K562 (cell line): ENCODE data around the gene IL1B. TPM values are rescaled to one million over a fixed set of nuclear protein-coding genes. Genes with fewer than 3 reads are reported as not detected.

Experiments used
- ADNP ChIP-seq: fragments of 200-800 bp; sonication (Bioruptor generic); IDR thresholded peaks from 2 replicates; pipeline ENCODE4 v1.6.1; 2016; ENCODE audit warnings: missing genetic modification characterization, missing compliant biosample characterization
- ARID1B ChIP-seq: fragments of 450-650 bp; IDR thresholded peaks from 2 replicates; pipeline ENCODE4 v1.6.1; 2016; ENCODE audit warnings: antibody characterized with exemption, mild to moderate bottlenecking, inconsistent platforms
- CXXC5 ChIP-seq: fragments of 250-450 bp; sonication (Bioruptor Pico); IDR thresholded peaks from 2 replicates; pipeline ENCODE4 v1.8.0; 2022; ENCODE audit warnings: inconsistent platforms, mild to moderate bottlenecking, moderate library complexity
- DACH1 ChIP-seq: fragments of 450-650 bp; IDR thresholded peaks from 2 replicates; pipeline ENCODE4 v1.6.1; 2018; ENCODE audit not compliant: partially characterized antibody
- ELF2 ChIP-seq: fragments of 250-450 bp; sonication (Bioruptor Pico); IDR thresholded peaks from 2 replicates; pipeline ENCODE4 v1.5.0; 2021; ENCODE audit warnings: mild to moderate bottlenecking
- GABPB1 ChIP-seq: sonication (generic); formaldehyde crosslinking; IDR thresholded peaks from 2 replicates; pipeline ENCODE4 v1.8.0; 2022; ENCODE audit warnings: mild to moderate bottlenecking, missing genetic modification reagents
- ILK ChIP-seq: fragments of 450-650 bp; IDR thresholded peaks from 2 replicates; pipeline ENCODE4 v1.6.1; 2016; ENCODE audit warnings: missing genetic modification characterization, low read depth, mild to moderate bottlenecking, missing compliant biosample characterization, moderate library complexity, borderline replicate concordance
- NR4A1 ChIP-seq, 2 experiments: fragments of 250-450 bp in 1 of 2; fragments of 450-650 bp in 1 of 2; sonication (Bioruptor Pico) in 1 of 2; IDR thresholded peaks; 2 replicates each; pipeline versions ENCODE4 v1.4.0 to v1.6.1; 2016 to 2020; ENCODE audit warnings: mild to moderate bottlenecking in 2 of 2, missing compliant biosample characterization in 1 of 2, missing genetic modification characterization in 1 of 2, moderate library complexity in 1 of 2
- NRF1 ChIP-seq, 2 experiments: fragments of 450-650 bp; IDR thresholded peaks in 1 of 2; conservative IDR thresholded peaks in 1 of 2; 2 replicates each; pipeline ENCODE4 v1.6.1; 2014; ENCODE audit warnings: mild to moderate bottlenecking in 2 of 2
- RBM34 ChIP-seq: fragments of 200-400 bp; formaldehyde crosslinking; IDR thresholded peaks from 2 replicates; pipeline ENCODE4 v1.6.1; 2018; ENCODE audit warnings: low read length, borderline replicate concordance; ENCODE audit not compliant: insufficient read depth
- SOX6 ChIP-seq: fragments of 450-650 bp; IDR thresholded peaks from 2 replicates; pipeline ENCODE4 v1.6.1; 2014; ENCODE audit warnings: mild to moderate bottlenecking
- TCF3 ChIP-seq: sonication (generic); formaldehyde crosslinking; IDR thresholded peaks from 2 replicates; pipeline ENCODE4 v1.4.0; 2020; ENCODE audit warnings: mild to moderate bottlenecking, missing genetic modification reagents
- WHSC1 ChIP-seq: IDR thresholded peaks from one replicate; pipeline ENCODE4 v1.6.1; 2012; ENCODE audit warnings: low read length, control low read depth, inconsistent platforms
- ZKSCAN3 ChIP-seq: fragments of 250-450 bp; sonication (Bioruptor Pico); IDR thresholded peaks from 2 replicates; pipeline ENCODE4 v1.4.0; 2020
- polyA plus RNA-seq, 8 experiments: library from polyadenylated mRNA; depleted of rRNA in 4 of 8; stranded (reverse) in 5 of 8; unstranded in 3 of 8; fragments of >200 nt; fragmentation: Nextera tagmentation in 2 of 8; fragmentation: Illumina TruSeq in 1 of 8; extraction: Ambion mirVana in 2 of 8; extraction: Trizol in 1 of 8; gene quantifications; 2 replicates each; pipeline versions ENCODE4 v1.2.1 to v1.2.3, GENCODE V29; 2011 to 2014; ENCODE audit warnings: inconsistent platforms in 1 of 8, missing spikeins in 1 of 8
- total RNA-seq, 7 experiments: library from RNA; depleted of rRNA in 6 of 7; stranded (reverse); fragments of >200 nt in 6 of 7; fragmentation: Illumina TruSeq in 2 of 7; extraction: Trizol in 2 of 7; gene quantifications; 2 replicates each; pipeline versions ENCODE4 v1.2.1 to v1.2.3, GENCODE V29; 2011 to 2021; ENCODE audit warnings: low replicate concordance in 1 of 7
- TF ChIP-seq, protein P1 (sequence below): sonication (generic); IDR thresholded peaks from 2 replicates; pipeline ENCODE4 v1.6.1; 2016
- TF ChIP-seq, protein P2 (sequence below), 3 experiments: IDR thresholded peaks in 2 of 3; conservative IDR thresholded peaks in 1 of 3; 2 replicates each; pipeline ENCODE4 v1.5.1; 2011 to 2012; ENCODE audit warnings: low read length in 3 of 3, mild to moderate bottlenecking in 3 of 3, control low read depth in 2 of 3, improper control_type of control experiment in 1 of 3, inconsistent platforms in 1 of 3, low read depth in 1 of 3, mixed read lengths in 1 of 3, moderate library complexity in 1 of 3; ENCODE audit not compliant: insufficient read depth in 2 of 3
- TF ChIP-seq, protein P3 (sequence below): fragments of 250-450 bp; sonication (Bioruptor Pico); IDR thresholded peaks from 2 replicates; pipeline ENCODE4 v1.4.0; 2020; ENCODE audit warnings: borderline replicate concordance
- TF ChIP-seq, protein P4 (sequence below): fragments of 250-450 bp; sonication (Bioruptor Pico); IDR thresholded peaks from 2 replicates; pipeline ENCODE4 v1.5.0; 2020; ENCODE audit warnings: mild to moderate bottlenecking
- TF ChIP-seq, protein P5 (sequence below): fragments of 150-350 bp; conservative IDR thresholded peaks from 2 replicates; pipeline ENCODE4 v1.6.1; 2014; ENCODE audit warnings: low read length

The IL1B gene
- total and polyA plus RNA-seq, 9 of the 15 experiments (the other 6 are each of a cell fraction or from before 2014, with no cell fraction given) = 0.29 TPM; not detected in 8

DNA sequence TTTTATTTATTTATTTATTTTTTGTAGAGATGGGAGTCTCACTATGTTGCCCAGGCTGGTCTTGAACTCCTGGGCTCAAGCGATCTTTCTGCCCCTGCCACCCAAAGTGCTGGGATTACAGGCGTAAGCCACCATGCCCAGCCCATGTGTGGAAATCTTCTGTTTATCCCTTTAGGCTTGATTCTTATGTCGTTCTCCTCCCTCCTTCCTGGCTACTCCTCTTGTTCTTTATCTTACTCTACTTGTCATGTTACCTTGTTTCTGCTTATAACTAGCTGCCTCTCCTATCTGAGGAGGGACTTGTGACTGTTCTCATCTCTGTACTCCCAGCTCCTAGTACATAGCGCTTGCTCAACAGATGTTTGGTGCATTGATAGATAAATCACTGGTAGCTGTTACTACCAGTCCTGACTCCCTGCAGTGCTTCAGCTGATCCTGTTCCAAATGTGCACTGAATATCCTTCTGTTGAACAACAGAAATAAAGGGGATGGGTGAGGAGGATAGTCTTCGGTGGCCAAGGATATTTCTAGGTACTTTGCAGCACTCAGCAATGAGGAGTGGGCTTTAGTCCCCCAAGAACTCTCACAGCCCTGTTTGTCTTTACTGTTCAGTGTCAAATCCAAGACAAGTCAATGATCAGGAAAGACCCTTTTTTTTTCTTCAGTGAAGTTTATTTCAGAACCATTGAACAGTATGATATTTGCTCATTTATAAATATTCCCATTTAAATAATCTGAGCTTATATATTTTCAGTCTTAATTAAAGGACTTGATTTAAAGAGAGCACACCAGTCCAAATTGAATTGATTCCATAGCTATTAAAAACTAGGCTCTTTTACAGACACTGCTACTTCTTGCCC, 7.2 kb downstream of the IL1B start (continued):
- TF ChIP-seq RBM34 (no peak), ZKSCAN3 (CRISPR knock-in tag) (no peak), ARID1B (peak; percentile 84), NRF1 (conservative IDR thresholded peaks at IDR 0.05 in 1 of 2, IDR thresholded peaks at IDR 0.05 in 1 of 2) (peak; percentile 30 to 49; a peak in 3 of 4 replicates), CXXC5 (CRISPR knock-in tag) (peak; percentile 8; the same call in 1 of the 2 replicates), DACH1 (peak; percentile 82), NR4A1 (CRISPR knock-in tag; IDR thresholded peaks at IDR 0.05) (no peak), NR4A1 (tag; IDR thresholded peaks at IDR 0.05) (no peak), WHSC1 (no peak), ADNP (tag) (no peak), ELF2 (CRISPR knock-in tag) (no peak), GABPB1 (no peak), ILK (tag) (no peak), TCF3 (CRISPR knock-in tag) (peak; percentile 79), SOX6 (0 out of 2 replicates have a peak, but pooled peaks have one; percentile 18)
- TF ChIP-seq, protein P1, sequence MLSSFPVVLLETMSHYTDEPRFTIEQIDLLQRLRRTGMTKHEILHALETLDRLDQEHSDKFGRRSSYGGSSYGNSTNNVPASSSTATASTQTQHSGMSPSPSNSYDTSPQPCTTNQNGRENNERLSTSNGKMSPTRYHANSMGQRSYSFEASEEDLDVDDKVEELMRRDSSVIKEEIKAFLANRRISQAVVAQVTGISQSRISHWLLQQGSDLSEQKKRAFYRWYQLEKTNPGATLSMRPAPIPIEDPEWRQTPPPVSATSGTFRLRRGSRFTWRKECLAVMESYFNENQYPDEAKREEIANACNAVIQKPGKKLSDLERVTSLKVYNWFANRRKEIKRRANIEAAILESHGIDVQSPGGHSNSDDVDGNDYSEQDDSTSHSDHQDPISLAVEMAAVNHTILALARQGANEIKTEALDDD = peak; percentile 99
- TF ChIP-seq, protein P2, sequence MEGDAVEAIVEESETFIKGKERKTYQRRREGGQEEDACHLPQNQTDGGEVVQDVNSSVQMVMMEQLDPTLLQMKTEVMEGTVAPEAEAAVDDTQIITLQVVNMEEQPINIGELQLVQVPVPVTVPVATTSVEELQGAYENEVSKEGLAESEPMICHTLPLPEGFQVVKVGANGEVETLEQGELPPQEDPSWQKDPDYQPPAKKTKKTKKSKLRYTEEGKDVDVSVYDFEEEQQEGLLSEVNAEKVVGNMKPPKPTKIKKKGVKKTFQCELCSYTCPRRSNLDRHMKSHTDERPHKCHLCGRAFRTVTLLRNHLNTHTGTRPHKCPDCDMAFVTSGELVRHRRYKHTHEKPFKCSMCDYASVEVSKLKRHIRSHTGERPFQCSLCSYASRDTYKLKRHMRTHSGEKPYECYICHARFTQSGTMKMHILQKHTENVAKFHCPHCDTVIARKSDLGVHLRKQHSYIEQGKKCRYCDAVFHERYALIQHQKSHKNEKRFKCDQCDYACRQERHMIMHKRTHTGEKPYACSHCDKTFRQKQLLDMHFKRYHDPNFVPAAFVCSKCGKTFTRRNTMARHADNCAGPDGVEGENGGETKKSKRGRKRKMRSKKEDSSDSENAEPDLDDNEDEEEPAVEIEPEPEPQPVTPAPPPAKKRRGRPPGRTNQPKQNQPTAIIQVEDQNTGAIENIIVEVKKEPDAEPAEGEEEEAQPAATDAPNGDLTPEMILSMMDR (IDR thresholded peaks at IDR 0.05 in 2 of 3, conservative IDR thresholded peaks at IDR 0.05 in 1 of 3; ENCODE audit: insufficient read depth in 2 of 3, low read depth in 1 of 3, low read length in 3 of 3) = no peak
- TF ChIP-seq, protein P3, sequence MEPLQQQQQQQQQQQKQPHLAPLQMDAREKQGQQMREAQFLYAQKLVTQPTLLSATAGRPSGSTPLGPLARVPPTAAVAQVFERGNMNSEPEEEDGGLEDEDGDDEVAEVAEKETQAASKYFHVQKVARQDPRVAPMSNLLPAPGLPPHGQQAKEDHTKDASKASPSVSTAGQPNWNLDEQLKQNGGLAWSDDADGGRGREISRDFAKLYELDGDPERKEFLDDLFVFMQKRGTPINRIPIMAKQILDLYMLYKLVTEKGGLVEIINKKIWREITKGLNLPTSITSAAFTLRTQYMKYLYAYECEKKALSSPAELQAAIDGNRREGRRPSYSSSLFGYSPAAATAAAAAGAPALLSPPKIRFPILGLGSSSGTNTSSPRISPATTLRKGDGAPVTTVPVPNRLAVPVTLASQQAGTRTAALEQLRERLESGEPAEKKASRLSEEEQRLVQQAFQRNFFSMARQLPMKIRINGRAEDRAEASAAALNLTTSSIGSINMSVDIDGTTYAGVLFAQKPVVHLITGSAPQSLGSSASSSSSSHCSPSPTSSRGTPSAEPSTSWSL (CRISPR knock-in tag) = no peak
- TF ChIP-seq, protein P4, sequence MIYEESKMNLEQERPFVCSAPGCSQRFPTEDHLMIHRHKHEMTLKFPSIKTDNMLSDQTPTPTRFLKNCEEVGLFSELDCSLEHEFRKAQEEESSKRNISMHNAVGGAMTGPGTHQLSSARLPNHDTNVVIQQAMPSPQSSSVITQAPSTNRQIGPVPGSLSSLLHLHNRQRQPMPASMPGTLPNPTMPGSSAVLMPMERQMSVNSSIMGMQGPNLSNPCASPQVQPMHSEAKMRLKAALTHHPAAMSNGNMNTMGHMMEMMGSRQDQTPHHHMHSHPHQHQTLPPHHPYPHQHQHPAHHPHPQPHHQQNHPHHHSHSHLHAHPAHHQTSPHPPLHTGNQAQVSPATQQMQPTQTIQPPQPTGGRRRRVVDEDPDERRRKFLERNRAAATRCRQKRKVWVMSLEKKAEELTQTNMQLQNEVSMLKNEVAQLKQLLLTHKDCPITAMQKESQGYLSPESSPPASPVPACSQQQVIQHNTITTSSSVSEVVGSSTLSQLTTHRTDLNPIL (CRISPR knock-in tag) = no peak
- TF ChIP-seq, protein P5, sequence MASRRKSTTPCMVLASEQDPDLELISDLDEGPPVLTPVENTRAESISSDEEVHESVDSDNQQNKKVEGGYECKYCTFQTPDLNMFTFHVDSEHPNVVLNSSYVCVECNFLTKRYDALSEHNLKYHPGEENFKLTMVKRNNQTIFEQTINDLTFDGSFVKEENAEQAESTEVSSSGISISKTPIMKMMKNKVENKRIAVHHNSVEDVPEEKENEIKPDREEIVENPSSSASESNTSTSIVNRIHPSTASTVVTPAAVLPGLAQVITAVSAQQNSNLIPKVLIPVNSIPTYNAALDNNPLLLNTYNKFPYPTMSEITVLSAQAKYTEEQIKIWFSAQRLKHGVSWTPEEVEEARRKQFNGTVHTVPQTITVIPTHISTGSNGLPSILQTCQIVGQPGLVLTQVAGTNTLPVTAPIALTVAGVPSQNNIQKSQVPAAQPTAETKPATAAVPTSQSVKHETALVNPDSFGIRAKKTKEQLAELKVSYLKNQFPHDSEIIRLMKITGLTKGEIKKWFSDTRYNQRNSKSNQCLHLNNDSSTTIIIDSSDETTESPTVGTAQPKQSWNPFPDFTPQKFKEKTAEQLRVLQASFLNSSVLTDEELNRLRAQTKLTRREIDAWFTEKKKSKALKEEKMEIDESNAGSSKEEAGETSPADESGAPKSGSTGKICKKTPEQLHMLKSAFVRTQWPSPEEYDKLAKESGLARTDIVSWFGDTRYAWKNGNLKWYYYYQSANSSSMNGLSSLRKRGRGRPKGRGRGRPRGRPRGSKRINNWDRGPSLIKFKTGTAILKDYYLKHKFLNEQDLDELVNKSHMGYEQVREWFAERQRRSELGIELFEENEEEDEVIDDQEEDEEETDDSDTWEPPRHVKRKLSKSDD = no peak
